NCI-H2196 (cell line): ENCODE results near the gene DNA2.
"Not testable (repeated sequence)": the region's sequence is repeated elsewhere in the genome, so short reads cannot be mapped to it uniquely, and the experiment has no call there.

Experiments used
- DNase-seq: peaks from one replicate; lab custom pipeline; 2025; ENCODE audit not compliant: unreplicated experiment; lab: John Stamatoyannopoulos, UW

The DNA2 gene, protein sequence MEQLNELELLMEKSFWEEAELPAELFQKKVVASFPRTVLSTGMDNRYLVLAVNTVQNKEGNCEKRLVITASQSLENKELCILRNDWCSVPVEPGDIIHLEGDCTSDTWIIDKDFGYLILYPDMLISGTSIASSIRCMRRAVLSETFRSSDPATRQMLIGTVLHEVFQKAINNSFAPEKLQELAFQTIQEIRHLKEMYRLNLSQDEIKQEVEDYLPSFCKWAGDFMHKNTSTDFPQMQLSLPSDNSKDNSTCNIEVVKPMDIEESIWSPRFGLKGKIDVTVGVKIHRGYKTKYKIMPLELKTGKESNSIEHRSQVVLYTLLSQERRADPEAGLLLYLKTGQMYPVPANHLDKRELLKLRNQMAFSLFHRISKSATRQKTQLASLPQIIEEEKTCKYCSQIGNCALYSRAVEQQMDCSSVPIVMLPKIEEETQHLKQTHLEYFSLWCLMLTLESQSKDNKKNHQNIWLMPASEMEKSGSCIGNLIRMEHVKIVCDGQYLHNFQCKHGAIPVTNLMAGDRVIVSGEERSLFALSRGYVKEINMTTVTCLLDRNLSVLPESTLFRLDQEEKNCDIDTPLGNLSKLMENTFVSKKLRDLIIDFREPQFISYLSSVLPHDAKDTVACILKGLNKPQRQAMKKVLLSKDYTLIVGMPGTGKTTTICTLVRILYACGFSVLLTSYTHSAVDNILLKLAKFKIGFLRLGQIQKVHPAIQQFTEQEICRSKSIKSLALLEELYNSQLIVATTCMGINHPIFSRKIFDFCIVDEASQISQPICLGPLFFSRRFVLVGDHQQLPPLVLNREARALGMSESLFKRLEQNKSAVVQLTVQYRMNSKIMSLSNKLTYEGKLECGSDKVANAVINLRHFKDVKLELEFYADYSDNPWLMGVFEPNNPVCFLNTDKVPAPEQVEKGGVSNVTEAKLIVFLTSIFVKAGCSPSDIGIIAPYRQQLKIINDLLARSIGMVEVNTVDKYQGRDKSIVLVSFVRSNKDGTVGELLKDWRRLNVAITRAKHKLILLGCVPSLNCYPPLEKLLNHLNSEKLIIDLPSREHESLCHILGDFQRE

DNA sequence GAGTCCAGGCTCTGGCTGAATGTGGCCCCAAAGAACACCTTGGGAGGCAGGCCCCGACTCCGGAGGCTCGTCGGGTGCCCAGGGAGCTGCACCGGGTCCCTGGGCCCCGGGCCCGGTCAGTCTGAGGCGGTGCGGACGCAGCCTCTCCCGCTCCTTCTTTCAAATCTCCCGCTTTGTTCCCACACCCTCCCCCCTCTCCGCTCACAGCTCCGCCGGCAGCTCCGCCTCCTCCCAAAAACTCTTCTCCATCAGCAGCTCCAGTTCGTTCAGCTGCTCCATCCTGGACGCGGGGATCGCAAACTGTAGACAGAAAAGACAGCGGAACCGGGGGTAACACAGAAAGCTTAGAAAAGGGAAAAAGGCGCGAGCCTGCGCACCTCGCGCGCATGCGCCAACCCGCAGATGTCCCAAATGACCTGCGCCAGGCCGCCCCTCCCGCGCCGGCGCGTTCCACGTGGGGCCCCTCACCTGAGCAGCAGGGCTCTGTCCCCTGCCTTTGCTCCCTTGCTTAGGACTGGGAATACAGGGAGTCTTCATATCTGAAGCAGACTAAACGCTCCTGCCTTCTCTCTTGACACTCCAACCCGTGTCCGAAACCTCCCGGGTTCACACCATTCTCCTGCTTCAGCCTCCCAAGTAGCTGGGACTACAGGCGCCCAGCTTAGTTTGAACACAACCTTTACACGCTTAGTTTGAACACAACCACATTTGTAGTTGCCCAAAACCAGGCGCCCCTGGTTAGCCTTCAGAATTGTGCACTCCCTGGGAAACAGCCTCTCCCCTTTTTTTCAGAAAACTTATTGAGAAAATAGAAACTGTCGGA is at the start of gene DNA2:
TSS of gene DNA2 (minus strand) at position 388 of the 823 bp plus-strand sequence. CDS start at position 279, 109 bp downstream.
- DNase-seq, result peak; percentile 55

DNA sequence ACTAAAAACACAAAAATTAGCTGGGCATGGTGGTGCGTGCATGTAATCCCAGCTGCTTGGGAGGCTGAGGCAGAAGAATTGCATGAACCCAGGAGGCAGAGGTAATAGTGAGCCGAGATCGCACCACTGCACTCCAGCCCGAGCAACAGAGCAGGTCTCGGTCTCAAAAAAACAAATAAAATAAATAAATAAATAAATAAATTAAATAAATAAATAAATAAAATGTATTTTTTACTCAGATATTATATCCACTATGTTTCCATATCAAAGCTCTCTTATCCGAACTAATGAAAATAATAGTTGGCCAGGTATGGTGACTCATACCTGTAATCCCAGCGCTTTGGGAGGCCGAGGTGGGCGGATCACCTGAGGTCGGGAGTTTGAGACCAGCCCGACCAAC is 46.8 kb upstream of the DNA2 start:
- not testable (repeated sequence) for DNase-seq

DNA sequence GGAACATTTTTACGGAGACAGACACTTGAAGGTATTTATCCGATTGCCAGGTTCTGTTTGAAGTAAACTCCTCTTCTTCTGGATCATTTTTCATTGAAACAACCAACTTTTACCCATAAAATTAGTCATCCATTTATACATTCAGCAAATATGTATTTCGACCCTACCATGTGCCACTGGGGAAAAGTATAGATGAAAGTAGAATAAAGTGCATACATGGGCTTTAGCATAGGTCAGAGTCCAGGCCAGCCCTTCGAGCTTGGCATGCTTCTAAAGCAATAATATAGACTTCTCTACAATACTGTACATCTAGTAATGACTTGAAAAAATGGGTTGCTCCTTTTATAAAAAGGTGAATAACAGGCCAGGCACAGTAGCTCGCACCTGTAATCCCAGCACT is 45.4 kb upstream of the DNA2 start:
- DNase-seq, result no peak

DNA sequence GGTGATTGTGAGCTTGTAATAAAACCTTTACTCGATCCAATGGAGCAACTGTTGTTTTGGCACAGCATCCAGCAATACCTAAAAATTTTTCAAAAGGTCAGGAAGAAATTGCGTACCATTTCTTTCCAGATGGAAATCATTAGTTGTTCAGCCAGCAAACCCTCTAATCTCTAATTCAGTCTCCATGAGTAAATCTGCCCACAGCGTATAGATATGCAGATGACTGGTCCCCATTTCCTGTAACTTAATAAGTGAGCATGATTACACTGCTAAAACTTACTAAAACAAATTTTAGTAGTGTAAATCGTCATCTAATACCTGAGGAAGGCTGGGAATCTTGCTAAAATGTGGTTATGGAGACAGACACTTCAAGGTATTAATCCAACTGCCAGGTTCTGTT is 45.0 kb upstream of the DNA2 start:
- no peak for DNase-seq

DNA sequence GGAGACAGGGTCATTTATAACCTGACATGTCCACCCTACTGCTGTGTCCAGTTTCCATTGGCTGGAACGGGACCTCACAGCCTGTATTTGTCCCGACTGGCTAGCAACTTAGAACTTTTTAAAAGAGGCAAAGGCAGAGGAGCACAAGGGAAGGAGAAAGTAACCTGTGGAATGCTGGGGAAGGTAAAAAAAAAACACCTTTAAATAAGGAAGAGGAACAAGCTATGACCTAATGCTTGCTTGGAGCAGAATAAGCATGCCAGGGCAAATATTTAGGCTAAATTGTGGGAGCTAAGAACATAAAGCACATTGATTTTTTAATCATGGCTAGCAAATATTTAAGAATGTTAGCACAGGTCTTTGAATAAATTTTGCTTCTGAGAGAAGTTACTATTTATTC is 44.4 kb upstream of the DNA2 start:
- DNase-seq, result not testable (repeated sequence)

DNA sequence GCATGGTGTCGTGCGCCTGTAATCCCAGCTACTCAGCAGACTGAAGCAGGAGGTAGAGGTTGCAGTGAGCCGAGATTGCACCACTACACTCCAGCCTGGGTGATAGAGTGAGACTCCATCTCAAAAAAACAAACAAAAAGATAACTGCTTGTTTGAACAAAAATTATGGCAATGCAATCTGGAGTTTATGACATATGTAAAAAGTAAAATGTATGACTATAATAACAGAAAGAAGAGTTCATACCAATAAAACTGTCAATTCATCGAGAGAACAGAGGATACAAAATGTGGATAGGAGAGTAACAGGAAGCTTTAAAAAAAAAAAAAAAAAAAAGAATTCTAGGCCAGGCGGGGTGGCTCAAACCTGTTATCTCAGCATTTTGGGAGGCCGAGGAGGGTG is 36.3 kb upstream of the DNA2 start:
- no peak for DNase-seq

DNA sequence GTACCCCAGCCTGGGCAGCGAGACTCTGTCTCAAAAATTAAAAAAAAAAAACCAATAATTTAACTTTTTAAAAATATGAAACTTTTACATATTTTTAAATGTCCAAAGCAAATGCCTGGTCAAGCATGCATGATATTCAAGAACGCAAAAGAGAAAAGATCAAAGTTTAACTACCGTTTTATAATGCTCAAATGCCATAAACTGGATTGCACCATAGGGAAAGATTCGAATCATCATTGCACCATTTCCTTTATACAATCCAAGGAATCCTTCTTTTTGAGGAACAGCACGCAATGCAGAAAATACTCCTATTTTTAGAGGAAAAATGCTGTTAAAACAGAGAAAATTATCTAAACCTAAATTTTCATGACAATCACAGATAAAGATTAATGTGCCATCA is 34.6 kb upstream of the DNA2 start:
- no peak for DNase-seq

DNA sequence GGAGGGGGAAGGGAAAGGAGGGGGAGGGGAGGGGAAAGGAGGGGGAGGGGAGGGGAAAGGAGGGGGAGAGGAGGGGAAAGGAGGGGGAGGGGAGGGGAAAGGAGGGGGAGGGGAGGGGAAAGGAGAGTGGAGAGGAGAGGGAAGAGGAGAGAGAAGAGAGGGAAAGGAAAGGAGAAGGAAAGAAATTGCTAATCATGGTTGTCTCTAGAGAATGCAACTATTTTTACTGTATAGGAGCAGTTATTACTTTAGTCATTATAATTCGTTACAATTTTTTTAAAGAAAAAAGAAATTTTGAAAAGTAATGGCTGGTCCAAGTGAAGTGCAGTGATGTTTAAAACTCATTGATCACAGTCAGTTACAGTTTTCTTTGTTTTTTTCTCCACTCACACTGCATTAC is 31.1 kb upstream of the DNA2 start:
- DNase-seq, result no peak

DNA sequence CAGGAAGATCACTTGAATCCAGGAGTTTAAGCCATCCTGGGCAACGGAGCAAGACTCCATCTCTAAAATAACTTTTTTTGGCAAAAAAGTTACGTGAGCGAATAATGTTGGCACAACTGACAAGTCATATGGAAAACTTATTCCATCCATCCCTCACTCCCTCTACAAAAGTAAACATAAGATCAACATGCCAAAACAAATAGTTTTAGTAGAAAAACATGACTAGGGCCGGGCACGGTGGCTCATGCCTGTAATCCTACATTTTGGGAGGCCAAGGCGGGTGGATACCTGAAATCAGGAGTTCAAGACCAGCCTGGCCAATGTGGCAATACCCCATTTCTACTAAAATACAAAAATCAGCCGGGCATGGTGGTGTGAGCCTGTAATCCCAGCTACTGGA is 29.9 kb upstream of the DNA2 start:
- no peak for DNase-seq

DNA sequence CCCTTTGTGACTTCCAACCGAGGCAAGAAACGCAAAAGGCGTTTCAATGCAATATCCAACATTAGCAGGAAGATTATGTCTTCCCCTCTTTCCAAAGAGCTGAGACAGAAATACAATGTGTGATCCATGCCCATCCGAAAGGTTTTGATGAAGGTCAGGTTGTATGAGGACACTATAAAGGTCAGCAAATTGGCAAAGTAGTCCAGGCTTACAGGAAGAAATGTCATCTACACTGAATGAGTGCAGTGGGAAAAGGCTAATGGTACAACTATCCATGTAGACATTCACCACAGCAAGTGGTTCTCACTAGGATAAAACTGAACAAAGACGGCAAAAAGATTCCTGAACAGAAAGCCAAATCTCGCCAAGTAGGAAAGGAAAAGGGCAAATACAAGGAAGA is 27.8 kb upstream of the DNA2 start:
- DNase-seq, result no peak

DNA sequence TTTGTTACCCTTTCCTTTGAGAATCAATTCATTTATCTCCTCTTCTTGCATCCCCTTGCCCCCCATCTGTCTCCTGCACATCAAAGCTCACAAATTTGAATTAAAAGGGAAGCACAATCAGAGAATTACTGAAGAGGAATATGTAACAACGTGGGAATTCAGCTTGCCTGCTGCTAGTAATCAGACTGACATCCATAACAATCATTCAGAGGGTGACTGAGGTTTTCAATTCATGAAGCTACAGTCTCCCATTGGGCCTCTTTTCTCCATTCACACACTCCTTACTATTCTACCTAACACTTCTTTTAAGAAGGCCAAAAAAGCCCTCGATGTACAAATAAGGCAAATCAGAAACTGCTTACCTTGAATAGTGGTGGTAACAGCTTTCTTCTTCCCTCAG is 24.3 kb upstream of the DNA2 start:
- no peak for DNase-seq

DNA sequence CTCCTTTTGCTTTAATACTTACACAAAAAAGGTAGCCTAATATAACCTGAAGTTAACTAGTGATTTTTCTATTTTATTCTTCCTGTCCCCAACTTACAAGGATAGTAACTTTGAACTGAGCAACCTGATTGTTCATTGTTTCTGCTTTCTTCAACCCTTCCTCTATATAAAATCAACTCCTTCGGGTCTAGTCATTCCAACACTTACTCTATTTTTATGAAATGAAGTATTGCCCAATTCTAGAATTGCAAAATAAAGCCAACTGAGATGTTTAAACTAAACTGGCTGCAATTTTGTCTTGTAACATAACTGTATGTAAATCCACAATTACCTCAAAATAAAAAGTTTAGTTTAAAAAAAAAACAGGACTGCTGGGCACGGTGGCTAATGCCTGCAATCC is 20.3 kb upstream of the DNA2 start:
- DNase-seq, result no peak

DNA sequence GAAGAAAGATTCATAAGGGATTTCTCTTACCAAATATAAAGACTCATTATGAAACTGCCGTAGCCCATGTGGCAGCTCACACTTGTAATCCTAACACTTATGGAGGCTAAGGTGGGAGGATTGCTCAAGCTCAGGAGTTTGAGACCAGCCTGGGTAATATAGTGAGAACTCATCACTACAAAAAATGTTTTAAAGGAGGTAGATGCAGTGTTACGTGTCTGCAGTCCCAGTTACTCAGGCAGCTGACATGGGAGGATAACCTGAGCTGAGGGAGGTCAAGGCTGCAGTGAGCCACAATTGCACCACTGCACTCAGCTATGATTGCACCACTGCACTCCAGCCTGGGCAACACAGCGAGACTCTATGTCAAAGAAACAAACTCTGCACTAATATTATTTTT is 18.1 kb upstream of the DNA2 start:
- DNase-seq, result no peak

DNA sequence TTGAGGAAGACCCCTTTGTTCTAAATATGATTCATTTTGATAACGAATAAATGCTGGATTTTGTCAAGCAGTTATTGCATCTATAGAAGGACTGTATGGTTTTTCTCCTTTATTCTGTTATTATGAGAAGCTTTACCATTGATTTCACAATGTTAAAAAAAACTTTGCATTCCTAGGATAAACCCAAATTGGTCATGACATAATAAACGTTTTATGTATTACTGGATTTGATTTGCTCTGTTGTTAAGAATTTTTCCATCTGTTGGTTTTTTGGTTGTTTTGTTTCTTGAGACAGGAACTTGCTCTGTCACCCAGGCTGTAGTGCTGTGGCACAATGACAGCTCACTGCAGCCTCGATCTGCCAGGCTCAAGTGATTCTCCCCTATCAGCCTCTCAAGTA is 2.2 kb upstream of the DNA2 start:
- no peak for DNase-seq

DNA sequence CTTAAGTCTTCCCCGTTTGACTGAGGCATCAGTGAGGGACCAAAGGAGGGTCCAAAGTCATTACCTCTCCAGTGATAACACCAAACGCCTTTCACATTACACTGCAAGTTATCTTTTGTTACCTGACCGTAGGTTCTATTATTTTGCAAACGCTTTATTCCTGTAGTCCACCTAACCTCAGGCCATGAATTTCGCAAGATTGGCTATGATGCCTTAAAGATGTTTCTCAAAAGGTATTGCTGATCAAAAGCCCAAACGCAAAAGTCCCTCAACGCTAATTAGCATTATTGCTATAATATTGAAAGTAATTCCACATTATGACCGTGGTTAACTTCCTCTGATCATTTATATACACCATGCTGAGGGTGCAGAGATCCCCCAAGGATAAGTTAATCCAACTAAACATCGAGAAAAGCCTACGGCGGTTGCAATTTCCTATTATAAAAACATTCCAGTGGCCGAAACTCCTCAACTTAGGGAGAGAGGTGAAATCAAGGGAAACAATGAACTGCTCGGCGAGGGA is 649 bp downstream of the DNA2 start:
- DNase-seq, result no peak

DNA sequence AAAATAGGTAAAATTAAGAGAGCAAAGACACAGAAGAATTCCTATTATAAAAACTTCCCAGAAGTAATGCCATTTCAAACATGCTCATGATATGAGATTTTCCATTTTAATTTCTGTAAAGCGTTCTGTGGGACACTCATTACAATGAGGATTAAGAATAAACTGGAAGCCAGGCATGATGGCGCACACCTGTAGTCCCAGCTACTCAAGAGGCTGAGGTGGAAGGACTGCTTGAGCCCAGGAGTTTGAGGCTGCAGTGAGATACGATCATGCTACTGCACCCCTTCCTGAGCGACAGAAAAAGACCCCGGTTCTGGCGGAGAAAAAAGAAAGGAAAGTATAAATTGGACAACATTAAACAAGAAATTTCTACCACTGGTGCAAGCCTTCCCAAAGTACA is 1.5 kb downstream of the DNA2 start:
- no peak for DNase-seq

DNA sequence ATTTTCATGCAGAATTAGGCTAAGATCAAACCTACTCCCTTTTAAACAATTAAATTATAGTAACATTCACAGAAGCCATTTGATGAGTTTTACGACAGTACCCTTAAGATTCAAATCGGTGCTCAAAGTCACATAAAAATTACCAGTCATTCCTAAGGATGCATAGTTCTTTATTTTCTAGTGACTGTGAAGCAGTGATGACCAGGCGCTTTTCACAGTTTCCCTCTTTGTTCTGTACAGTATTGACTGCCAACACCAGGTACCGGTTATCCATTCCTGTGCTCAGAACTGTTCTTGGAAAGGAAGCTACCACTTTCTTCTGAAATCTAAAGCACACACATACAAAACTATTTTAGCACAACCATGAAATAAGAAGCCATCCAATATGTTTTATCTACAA is 1.9 kb downstream of the DNA2 start:
- no peak for DNase-seq

DNA sequence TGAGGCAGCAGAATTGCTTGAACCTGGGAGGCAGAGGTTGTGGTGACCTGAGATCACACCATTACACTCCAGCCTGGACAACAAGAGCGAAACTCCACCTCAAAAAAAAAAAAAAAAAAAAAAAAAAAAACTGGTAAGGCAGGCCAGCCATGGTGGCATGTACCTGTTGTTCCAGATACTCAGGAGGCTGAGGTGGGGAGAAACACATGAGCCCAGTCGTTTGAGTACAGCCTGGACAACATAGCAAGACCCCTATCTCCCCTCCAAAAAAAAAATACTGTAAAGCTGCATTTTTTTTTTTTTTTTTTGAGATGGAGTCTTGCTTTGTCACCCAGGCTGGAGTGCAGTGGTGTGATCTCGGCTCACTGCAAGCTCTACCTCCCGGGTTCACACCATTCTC is 7.0 kb downstream of the DNA2 start:
- DNase-seq, result not testable (repeated sequence)

DNA sequence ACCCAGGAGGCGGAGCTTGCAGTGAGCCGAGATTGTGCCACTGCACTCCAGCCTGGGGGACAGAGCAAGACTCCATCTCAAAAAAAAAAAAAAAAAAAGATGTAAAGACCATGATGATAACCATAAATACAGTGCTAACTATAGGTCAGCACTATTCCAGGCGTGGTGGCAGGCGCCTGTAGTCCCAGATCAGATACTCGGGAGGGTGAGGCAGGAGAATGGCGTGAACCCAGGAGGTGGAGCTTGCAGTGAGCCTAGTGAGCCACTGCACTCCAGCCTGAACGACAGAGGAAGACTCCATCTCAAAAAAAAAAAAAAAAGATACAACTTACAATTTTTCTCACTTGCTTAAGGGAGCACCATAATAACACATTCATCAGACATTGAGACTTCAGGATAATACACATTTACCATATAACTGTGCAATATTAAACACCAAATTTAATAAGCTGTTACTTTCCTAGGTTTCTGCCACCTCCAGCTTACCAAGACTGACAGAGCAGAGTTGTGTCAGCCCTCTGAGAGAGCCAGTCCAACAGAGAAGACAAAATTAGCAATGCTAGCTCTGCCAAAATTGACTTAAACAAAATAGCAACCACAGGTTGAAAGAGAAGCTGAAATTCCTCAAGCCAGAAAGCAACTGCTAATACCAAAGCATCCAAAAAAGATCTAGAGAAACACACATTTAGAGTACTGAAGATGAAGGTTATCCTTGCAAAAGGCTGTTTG is 8.2 kb downstream of the DNA2 start:
- DNase-seq, result no peak

DNA sequence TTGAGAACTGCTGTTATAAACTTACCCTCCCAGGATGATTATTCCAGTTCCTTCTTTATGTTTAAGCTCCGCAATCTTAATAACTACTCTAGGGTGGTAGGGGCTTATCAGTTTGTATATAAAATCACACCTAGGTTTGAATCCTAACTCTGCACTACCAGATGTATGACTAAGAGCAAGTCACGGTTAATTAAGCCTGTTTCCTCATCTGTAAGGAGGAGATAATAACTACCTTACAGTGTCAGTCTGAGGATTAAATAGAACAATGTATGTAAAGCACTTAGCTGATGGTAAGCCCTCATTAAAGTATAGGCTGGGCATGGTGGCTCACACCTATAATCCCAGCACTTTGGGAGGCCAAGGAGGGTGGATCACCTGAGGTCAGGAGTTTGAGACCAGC is 9.2 kb downstream of the DNA2 start:
- DNase-seq, result no peak
